NCI-H524 treated with DMSO at 0.1 percent for 48 hours (cell line): Measurements from ENCODE around the gene C6orf89.
"Not testable (repeated sequence)": the region's sequence is repeated elsewhere in the genome, so short reads cannot be mapped to it uniquely, and the experiment has no call there.

Experiments used
- DNase-seq: peaks from one replicate; lab custom pipeline; 2025; lab: John Stamatoyannopoulos, UW

The C6orf89 gene

GRCh38 chr6:36924131-36924530, 38.4 kb downstream of the C6orf89 start:
- DNase-seq = no peak

GRCh38 chr6:36924778-36925374, 39.1 kb downstream of the C6orf89 start:
- DNase-seq = no peak

DNA sequence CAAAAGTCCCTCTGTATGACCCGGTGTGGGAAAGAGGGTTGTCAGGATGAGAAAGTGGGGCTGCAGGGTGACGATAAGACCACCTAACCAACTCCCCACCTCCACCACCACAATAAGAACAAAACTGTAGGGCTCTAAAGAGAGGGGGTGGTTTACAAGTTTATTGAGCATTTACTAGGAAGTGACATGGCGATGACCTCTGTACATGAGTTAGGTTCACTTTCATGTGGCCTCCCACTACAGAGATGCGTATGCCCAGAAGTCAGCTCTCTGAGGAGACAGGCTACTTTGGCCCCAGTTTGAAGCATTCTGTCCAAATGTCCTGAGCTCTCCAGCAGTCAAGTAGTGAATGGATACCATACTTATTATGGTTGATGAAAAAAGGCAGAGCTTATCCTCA, 40.1 kb downstream of the C6orf89 start:
- DNase-seq = no peak

DNA sequence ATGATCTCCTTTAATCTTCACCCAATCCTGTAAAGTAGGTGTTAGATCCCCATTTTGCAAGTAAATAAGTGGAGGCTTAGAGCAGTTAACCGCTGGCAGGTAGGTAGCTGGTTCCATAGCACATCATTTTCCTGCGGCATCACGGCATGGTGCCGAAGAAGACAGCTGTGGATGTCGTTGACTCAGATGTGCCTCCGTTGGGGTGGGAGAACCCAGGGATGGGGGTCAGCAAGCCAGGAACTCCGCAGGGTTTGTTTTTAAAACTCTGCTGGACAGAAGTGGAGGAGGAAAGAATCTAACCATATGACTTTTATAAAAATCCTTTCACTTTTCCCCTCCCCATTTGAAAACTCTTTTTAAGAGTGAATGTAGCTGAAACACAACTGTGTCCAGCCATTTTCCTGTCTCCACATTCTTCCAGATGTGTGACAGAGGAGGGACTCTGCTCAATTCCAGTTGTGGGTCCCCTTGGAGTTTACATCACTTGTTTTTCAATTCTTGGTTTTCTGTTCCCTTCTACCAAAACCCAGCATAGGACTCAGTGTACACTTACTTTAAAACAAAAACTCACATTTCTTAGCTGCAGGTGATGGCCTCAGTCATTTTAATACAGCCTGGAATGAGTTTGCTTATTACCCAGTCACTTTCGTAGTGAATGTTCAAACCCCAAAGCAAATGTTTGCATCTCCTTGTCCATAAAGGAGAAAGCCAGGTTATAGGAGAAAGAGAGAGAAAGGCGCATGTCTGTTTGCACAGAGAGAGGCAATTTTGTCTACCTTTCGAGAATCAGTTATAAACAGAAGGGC, 41.2 kb downstream of the C6orf89 start:
- DNase-seq = no peak

DNA sequence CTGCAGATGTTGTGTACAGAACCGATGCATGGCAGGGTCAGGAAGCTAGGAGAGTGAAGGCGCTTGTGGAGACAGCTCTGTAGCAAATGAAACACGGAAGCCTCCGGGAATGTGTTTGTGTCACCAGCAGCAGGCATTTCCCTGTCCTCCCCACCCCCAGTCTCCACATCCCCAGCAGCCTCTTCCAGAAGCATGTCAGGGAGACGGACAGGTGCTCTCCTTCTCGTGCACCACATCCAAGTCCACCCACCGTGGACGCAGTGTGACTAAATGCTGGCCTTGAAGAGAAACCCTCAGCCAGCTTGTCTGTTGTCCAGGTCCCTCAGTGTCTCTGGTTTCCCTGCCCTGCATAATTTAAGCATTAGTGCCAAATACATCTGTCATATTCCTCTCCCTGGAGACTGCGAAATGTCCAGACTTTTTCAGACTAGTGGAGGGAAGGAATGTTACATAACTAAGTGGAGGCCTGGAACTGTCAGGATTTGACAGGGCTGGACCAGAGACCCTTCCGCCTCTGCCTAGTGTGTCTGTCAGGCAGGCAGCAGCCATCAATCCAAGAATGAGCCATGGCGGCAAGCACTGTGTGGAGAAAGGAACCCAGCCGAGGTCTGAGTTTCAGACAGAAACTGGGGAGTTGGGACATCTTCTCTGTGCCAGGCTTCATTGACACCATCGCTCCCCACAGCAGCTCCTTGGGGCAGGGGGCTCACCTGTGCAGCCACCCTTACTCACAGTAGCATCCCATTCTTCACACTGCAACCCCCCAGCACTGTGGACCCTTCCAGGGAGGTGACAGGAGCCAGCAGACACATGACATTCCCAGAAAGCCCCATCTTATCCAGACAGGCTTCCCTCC, 42.2 kb downstream of the C6orf89 start:
- no peak for DNase-seq

DNA sequence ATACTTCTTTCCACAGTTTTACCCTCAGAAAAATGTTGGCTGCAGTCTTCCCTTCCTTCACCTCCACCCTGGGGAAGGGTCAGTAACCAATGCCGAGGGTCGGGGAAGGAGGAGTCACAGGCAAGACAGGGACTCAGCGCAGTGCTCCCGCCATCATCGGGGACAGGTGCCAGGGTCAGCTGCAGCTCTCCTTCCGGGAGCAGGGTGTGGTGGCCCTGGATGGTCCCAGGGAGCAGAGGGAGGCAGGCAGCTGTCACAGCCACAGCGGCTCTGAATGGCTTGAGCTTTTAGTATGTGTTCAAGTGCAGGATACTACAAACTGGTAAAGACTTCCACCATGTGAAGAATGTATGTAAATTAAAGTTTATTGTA, 42.8 kb downstream of the C6orf89 start:
- DNase-seq = no peak

DNA sequence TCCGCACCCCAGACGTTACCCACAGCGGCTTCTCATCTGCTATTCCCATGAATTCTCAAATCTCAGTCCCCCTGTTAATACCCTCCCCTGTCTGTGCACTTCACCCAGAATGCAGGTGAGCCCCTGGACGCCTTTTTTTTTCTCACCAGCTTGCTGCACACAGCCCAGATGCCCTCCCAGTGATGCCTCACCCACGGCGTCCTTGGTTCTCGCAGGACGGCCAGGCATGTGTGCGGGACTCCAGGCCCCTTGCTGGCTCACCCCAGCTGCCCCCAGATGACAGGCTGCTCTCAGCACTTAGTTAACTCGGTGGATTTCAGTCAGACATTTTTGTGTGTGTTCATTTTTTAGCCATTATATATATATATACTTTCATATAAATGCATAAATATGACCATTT, 43.4 kb downstream of the C6orf89 start:
- DNase-seq = no peak

DNA sequence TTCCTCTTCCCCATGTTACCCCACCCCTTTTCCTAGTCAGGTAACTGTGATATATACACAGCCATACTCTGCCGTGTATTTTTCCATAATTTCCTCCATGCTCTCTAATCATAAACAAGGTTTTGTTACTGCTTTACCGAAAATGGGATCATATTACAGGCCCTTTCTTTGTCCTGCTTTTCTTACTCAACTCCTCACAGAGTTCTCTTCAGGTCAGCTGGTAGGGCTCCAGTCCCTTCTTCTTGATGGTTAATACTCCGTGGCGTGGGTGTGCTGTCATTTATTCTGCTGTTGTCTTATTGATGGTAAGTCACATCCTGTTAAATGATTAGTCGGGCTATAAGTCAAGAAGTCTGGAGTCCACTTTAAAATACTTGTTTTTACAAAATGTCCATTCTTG, 43.9 kb downstream of the C6orf89 start:
- DNase-seq = no peak

- no peak for DNase-seq
Observed at GRCh38 chr6:36930483-36930882, 44.7 kb downstream of the C6orf89 start.

GRCh38 chr6:36933102-36933501, 47.4 kb downstream of the C6orf89 start:
- DNase-seq = no peak

GRCh38 chr6:36933519-36933918, 47.8 kb downstream of the C6orf89 start:
- no peak for DNase-seq

DNA sequence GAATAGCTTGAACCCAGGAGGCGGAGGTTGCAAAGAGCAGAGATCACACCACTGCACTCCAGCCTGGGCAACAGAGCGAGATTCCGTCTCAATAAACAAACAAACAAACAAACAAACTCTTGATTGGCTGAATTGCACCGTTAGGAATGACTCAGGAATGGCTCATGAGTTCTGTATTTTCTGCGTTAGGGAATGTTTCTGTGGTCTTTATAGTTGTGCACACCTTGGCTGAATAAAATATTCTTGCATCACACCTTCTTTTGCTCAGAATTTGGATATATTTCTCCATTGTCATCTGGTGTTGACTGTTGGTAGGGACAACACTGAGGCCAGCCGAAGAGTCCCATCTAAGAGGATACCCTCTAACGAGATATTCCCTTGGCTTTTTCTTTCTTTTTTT, 49.1 kb downstream of the C6orf89 start:
- no peak for DNase-seq

DNA sequence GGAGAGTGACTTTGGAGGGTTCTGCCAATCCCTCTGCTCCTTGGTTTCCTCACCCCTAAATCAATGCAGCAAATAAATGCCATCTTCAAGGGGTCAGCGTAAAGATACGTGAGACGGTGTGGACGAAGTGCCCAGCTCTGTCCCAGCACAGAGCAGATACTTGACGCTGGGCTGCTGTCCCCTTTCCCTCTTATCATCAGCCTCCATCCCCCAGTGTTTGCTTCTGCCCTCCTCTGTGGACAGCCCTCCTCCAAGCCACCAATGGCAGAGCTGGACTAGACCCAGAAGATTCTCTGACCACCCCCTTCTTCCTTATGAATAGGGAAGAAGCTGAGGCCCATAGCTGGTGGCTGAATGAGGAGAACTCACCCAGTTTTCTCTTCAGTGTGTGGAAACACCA, 51.1 kb downstream of the C6orf89 start:
- no peak for DNase-seq

- DNase-seq = no peak
Observed at GRCh38 chr6:36937896-36938295, 52.1 kb downstream of the C6orf89 start.

DNA sequence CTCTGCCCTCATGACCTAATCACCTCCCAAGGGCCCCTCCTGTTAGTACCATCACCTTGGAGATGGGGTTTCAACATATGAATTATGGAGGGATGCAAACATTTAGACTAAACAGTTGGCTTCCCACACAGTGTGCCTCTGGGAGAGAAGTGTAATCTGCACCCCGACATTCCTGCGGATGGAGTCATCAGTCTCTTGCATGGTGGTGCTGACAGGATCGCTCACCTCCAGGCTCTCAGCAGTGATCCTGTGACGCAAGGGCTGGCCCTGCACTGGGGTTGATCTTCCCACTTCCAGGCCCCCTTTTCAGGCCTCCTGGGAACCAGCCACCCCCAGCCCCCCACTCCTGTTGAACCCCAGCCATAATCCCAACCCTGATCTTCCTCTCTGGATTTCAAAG, 52.8 kb downstream of the C6orf89 start:
- no peak for DNase-seq

- DNase-seq = not testable (repeated sequence)
Observed at GRCh38 chr6:36939005-36939404, 53.3 kb downstream of the C6orf89 start.

GRCh38 chr6:36940027-36940426, 54.3 kb downstream of the C6orf89 start:
- DNase-seq = no peak

GRCh38 chr6:36941561-36941960, 55.8 kb downstream of the C6orf89 start:
- DNase-seq = not testable (repeated sequence)

GRCh38 chr6:36942329-36942728, 56.6 kb downstream of the C6orf89 start:
- not testable (repeated sequence) for DNase-seq

DNA sequence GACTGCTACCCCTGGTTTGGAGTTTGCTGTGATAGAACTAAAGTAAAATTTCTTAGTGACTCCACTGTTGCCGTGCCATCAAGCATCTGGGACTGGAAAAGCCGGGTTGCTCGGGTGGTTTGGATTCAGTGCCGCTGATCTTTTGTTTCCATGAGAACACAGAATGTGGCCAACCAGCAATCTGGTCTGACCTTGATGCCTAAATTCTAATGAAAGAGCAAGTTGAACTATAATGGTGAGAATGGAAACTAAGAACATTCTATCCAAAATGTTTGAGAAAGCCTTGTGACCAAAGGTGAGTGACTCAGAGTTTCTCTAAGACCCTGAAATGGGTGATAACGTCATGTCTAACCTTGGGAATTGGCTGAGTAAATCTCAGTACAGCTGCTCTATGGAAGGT, 58.9 kb downstream of the C6orf89 start:
- DNase-seq = no peak

GRCh38 chr6:36945301-36945700, 59.5 kb downstream of the C6orf89 start:
- DNase-seq = no peak

- DNase-seq = no peak
Observed at GRCh38 chr6:36946526-36946925, 60.8 kb downstream of the C6orf89 start.
